Measurements from ENCODE around the gene ARHGAP33.

- TF ChIP-seq RAD21 (IDR thresholded peaks at IDR 0.05; ENCODE audit: low read length) (no peak), POLR2A (IDR thresholded peaks at IDR 0.05; ENCODE audit: low read depth, low read length) (no peak), CTCF (conservative IDR thresholded peaks at IDR 0.05; ENCODE audit: low read depth, low read length) (no peak), BHLHE40 (IDR thresholded peaks at IDR 0.05; ENCODE audit: low read depth, low read length) (no peak), MAZ (IDR thresholded peaks at IDR 0.05; ENCODE audit: borderline replicate concordance, low read depth, low read length) (no peak), FOS (IDR thresholded peaks at IDR 0.05; ENCODE audit: low read depth, low read length) (no peak), SMC3 (IDR thresholded peaks at IDR 0.05; ENCODE audit: low read depth, low read length) (no peak)
Measured at GRCh38 chr19:35782589-35782988, 7.2 kb downstream of the ARHGAP33 start.

All from IMR-90 (cell line).